ENCODE data around the gene DND1.
"Not testable (repeated sequence)": the region's sequence is repeated elsewhere in the genome, so short reads cannot be mapped to it uniquely, and the experiment has no call there.

DND1 gene

DNA sequence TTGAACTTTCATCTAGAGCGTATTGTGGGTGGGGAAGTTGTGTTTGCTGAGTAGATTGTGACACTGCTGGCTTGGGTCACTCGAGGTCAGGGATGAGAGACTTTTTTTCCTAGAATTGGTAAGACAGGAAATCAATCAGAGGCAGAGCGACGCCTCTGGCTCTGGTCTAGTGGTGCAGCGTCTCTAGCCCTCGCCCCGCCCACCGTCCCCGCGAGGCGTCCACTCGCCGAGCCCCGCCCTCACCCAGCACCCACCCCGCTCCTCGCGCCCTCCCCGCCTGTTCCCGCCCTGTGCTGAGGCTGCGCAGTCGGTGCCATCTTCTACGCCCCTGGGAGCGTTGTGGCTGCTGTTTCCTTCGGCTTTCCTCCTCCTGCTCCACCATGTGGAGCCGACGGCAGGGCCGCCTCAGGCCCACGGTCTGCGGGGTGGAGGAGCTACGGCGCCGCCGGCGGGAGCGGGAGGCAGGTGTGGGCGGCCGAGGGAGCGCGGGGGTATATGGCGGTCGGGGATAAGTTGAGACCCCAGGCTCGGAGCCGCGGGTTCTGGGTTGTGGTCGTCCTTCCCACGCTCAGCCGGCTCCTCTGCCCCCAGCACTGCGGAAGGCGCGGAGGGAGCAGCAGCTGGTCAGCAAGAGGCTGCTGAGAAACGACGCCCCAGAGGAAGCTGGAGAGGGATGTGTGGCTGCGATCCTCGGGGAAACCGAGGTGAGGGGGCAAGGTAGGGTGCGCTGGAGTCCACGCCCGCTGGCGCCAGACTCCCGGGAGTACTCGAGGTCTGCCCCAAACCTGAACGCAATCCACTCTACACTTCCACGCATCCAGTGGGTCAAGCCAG is 34.0 kb downstream of the DND1 start, which contains the start of gene TMCO6:
Gene TMCO6 (plus strand): TSS at position 304 of the 834 bp plus-strand sequence. CDS start 77 bp downstream, at position 381.
- H3K27me3 ChIP-seq = no peaks in the 10 kb centered on the region
- H3K27ac ChIP-seq = peak within 1 kb of the TSS; percentile 99
- peaks cover 31% of the 10 kb centered on the region for H3K36me3 ChIP-seq
- H3K4me1 ChIP-seq (ENCODE audit: control insufficient read depth in 1 of 2, insufficient read depth in 1 of 2, low read depth in 1 of 2, low read length in 1 of 2) = peaks cover 49 to 54% of the 10 kb centered on the region in 2 experiments
- peak; percentile 99 for TF ChIP-seq CTCF (IDR thresholded peaks at IDR 0.05)
- peak within 1 kb of the TSS; percentile 72 to 84 for H3K4me3 ChIP-seq (ENCODE audit: low read depth in 1 of 2, low read length in 1 of 2)
- H3K9me3 ChIP-seq = no peaks in the 10 kb centered on the region

- H3K27me3 ChIP-seq, H3K9me3 ChIP-seq: not testable (repeated sequence)
- H3K27ac ChIP-seq = peak overlapping the region; percentile 99
- peaks cover 55 to 59% of the 10 kb centered on the region in 2 experiments for H3K4me1 ChIP-seq (ENCODE audit: control insufficient read depth in 1 of 2, insufficient read depth in 1 of 2, low read depth in 1 of 2, low read length in 1 of 2)
- peaks cover 26% of the 10 kb centered on the region for H3K36me3 ChIP-seq
- peak overlapping the region; percentile 72 to 84 for H3K4me3 ChIP-seq (ENCODE audit: low read depth in 1 of 2, low read length in 1 of 2)
These were observed 34.6 kb downstream of the DND1 start for GRCh38 chr5:140638898-140639147.

DNA sequence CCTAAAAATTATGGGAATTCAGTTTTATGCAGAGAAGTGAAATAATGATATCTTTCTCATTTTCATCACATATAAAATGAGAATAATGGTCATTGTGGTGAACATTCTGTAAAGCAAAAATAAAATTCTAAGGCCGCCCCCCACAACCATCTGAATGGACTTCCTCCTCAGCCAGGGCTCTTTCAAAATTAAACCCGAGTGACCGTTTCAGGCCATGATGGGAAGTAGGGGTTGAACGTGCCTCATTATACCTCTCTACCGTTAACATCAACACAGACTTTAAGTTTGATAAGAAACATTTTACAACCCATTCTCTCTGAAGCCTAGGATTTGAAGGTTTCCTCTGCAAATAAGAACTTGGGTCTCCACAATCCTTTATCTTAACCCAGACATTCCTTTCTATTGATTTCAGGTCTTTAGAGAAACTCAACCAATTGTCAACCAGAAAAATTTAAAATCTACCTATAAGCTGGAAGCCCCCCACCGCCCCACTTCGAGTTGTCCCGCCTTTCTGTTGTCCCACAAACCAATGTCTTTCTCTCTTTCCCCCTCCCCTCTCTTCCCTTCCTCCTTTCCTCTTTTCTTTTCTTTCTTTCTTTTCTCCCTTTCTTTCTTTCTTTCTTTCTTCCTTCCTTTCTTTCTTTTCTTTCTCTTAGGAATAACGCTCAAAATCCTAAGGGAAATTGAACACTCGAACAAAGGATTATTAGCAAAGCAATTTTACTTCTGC is 35.8 kb downstream of the DND1 start:
- no peak for TF ChIP-seq CTCF (IDR thresholded peaks at IDR 0.05)
- Histone ChIP-seq H3K9me3 (no peaks in the 10 kb centered on the region), H3K4me1 (ENCODE audit: control insufficient read depth in 1 of 2, insufficient read depth in 1 of 2, low read depth in 1 of 2, low read length in 1 of 2) (peaks cover 68 to 72% of the 10 kb centered on the region in 2 experiments), H3K4me3 (ENCODE audit: low read depth in 1 of 2, low read length in 1 of 2) (no peak overlapping the region), H3K36me3 (peaks cover 13% of the 10 kb centered on the region), H3K27me3 (no peaks in the 10 kb centered on the region), H3K27ac (peak overlapping the region; percentile 99)

DNA sequence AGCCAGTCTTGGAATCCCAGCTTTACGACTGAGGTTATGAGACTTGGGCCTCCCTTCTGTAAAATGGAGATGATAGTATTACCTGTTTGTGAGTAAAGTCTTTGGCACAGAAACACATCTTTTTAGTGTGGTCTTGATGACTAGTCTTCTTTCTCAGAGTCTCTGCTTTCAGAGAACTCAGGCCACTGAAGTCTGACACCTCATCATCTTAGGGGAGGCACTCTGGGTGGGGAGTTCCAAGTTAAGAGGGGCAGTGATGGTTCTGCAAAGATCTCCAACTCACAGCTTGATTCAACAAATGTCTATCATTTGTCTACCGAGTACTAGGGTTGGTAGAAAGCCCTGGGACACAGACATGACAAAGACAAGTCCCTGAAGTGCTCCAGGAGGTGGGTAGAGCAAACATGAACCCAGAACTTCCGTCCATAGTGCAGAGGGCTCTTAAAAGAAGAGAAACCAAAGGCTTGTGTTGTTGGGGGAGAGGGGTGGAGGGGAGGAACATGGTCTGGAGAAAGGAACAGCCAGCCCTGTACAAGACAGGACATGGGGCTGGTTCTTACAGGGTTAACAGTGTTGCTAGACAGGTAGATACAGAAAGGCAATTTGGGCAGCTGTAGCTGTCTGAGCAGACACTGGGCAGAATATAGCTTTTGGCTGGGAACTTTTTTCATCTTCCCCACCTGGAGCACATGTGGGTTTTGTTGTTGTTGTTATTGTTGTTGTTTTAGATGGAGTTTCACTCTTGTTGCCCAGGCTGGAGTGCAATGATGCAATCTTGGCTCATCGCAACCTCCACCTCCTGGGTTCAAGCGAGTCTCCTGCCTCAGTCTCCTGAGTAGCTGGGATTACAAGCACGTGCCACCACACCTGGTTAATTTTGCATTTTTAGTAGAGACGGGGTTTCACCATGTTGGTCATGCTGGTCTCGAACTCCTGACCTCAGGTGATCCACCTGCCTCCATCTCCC is 37.8 kb downstream of the DND1 start:
- TF ChIP-seq CTCF (IDR thresholded peaks at IDR 0.05) = peak; percentile 1
- Histone ChIP-seq H3K4me1 (ENCODE audit: control insufficient read depth in 1 of 2, insufficient read depth in 1 of 2, low read depth in 1 of 2, low read length in 1 of 2) (peaks cover 85 to 87% of the 10 kb centered on the region in 2 experiments), H3K36me3 (no peaks in the 10 kb centered on the region), H3K27ac (peak overlapping the region; percentile 99), H3K9me3 (no peaks in the 10 kb centered on the region), H3K27me3 (no peaks in the 10 kb centered on the region), H3K4me3 (ENCODE audit: low read depth in 1 of 2, low read length in 1 of 2) (no peak overlapping the region)

DNA sequence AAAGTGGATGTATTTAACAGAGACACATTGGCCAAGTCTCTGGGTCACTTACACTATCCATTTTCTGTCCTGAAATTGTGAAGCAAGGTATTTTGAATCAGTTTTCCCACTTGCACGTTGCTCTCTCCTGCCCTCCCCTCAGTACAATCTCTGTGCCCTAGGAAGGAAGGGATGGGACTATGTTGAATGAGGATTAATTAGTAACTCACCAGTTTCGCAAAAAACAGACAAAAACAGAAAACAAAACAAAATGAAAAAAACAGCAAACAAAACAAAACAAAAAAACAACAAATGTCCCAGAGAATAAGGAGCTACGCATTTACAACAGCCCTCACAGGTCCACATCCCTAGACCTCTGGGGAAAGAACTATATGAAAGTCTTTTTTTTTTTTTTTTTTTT is 39.3 kb downstream of the DND1 start:
- no peak for TF ChIP-seq CTCF (IDR thresholded peaks at IDR 0.05)
- Histone ChIP-seq H3K27ac (peak overlapping the region; percentile 99), H3K4me3 (ENCODE audit: low read depth in 1 of 2, low read length in 1 of 2) (peak overlapping the region; percentile 96 to 99), H3K9me3 (no peaks in the 10 kb centered on the region), H3K36me3 (no peaks in the 10 kb centered on the region), H3K27me3 (no peaks in the 10 kb centered on the region), H3K4me1 (ENCODE audit: control insufficient read depth in 1 of 2, insufficient read depth in 1 of 2, low read depth in 1 of 2, low read length in 1 of 2) (peaks cover 89% of the 10 kb centered on the region in 2 experiments)

Measured in neutrophil (primary cell).